Neural cell (in vitro differentiated cells): ENCODE data around the gene YIF1B. TPM values are rescaled to one million over a fixed set of nuclear protein-coding genes. Genes with fewer than 3 reads are reported as not detected.
"Not testable (repeated sequence)": the region's sequence is repeated elsewhere in the genome, so short reads cannot be mapped to it uniquely, and the experiment has no call there.

Source experiments
- H2AFZ ChIP-seq: fragments of 200-600, 300-800 bp; sonication (generic), shearing (Covaris generic); 2 replicates; pipeline ENCODE4 v1.6.0; 2014; ENCODE audit warnings: low read depth, mild to moderate bottlenecking, antibody characterized with exemption, low read length, moderate library complexity
- H3F3A ChIP-seq: fragments of 200-600 bp; shearing (Covaris generic); 2 replicates; pipeline ENCODE4 v1.6.1; 2016; ENCODE audit warnings: mild to moderate bottlenecking, moderate library complexity, mixed read lengths, antibody characterized with exemption, low read length; ENCODE audit not compliant: insufficient read depth, poor library complexity, severe bottlenecking
- H3K27ac ChIP-seq: fragments of 200-600, 300-800 bp; sonication (generic), shearing (Covaris generic); 2 replicates; pipeline ENCODE4 v1.5.1; 2014; ENCODE audit warnings: mild to moderate bottlenecking, low read length, moderate library complexity
- H3K27me3 ChIP-seq: fragments of 300-800, 200-600 bp; sonication (generic), shearing (Covaris generic); 2 replicates; pipeline ENCODE4 v1.6.0; 2014; ENCODE audit warnings: mild to moderate bottlenecking, low read depth, low read length, moderate library complexity; ENCODE audit not compliant: insufficient read depth
- H3K36me3 ChIP-seq: fragments of 300-800, 200-600 bp; sonication (generic), shearing (Covaris generic); 2 replicates; pipeline ENCODE4 v1.5.1; 2014; ENCODE audit warnings: mild to moderate bottlenecking, antibody characterized with exemption, low read length, moderate library complexity; ENCODE audit not compliant: insufficient read depth
- H3K4me2 ChIP-seq: fragments of 300-800, 200-600 bp; sonication (generic), shearing (Covaris generic); 2 replicates; pipeline ENCODE4 v1.6.0; 2014; ENCODE audit warnings: mild to moderate bottlenecking, low read length
- H3K4me3 ChIP-seq: fragments of 300-800, 200-600 bp; sonication (generic), shearing (Covaris generic); 2 replicates; pipeline ENCODE4 v1.5.1; 2014; ENCODE audit warnings: mild to moderate bottlenecking, low read length, moderate library complexity
- H3K79me2 ChIP-seq: fragments of 200-600 bp; shearing (Covaris generic); replicated peaks from 2 replicates; pipeline ENCODE4 v1.6.0; 2014; ENCODE audit warnings: mild to moderate bottlenecking, low read length, moderate library complexity; ENCODE audit not compliant: insufficient read depth
- H3K9ac ChIP-seq: fragments of 300-800, 200-600 bp; sonication (generic), shearing (Covaris generic); 2 replicates; pipeline ENCODE4 v1.6.1; 2016; ENCODE audit warnings: mild to moderate bottlenecking, low read length, mixed read lengths
- H3K9me2 ChIP-seq: fragments of 200-600 bp; shearing (Covaris generic); 2 replicates; pipeline ENCODE4 v1.6.1; 2016; ENCODE audit warnings: mild to moderate bottlenecking, low read length, mixed read lengths; ENCODE audit not compliant: insufficient read depth
- H3K9me3 ChIP-seq: fragments of 200-600, 300-800 bp; sonication (generic), shearing (Covaris generic); 2 replicates; pipeline ENCODE4 v1.6.1; 2016; ENCODE audit warnings: mild to moderate bottlenecking, mixed run types, low read length, moderate library complexity, mixed read lengths
- H4K20me1 ChIP-seq: fragments of 200-600 bp; shearing (Covaris generic); 2 replicates; pipeline ENCODE4 v1.6.1; 2016; ENCODE audit warnings: mild to moderate bottlenecking, mixed run types; ENCODE audit not compliant: insufficient read depth
- EP300 ChIP-seq: fragments of 450-650 bp; conservative IDR thresholded peaks from 2 replicates; pipeline ENCODE4 v1.6.1; 2014; ENCODE audit warnings: antibody characterized with exemption, mild to moderate bottlenecking, moderate library complexity; ENCODE audit not compliant: poor library complexity, severe bottlenecking
- EZH2 ChIP-seq: fragments of 200-600, 300-800 bp; shearing (Covaris generic), sonication (generic); IDR thresholded peaks from 2 replicates; pipeline ENCODE4 v1.6.1; 2014; ENCODE audit warnings: antibody characterized with exemption, low read length, borderline replicate concordance, mild to moderate bottlenecking; ENCODE audit not compliant: insufficient read depth, poor library complexity, severe bottlenecking
- MXI1 ChIP-seq: fragments of 450-650 bp; conservative IDR thresholded peaks from 2 replicates; pipeline ENCODE4 v1.6.1; 2014; ENCODE audit warnings: antibody characterized with exemption, mild to moderate bottlenecking; ENCODE audit not compliant: poor library complexity, severe bottlenecking
- POLR2AphosphoS5 ChIP-seq: IDR thresholded peaks from 2 replicates; pipeline ENCODE4 v1.6.1; 2012
- SMC3 ChIP-seq: fragments of 450-650 bp; conservative IDR thresholded peaks from 2 replicates; pipeline ENCODE4 v1.6.1; 2014; ENCODE audit warnings: antibody characterized with exemption, mild to moderate bottlenecking, moderate library complexity; ENCODE audit not compliant: poor library complexity
- TAF1 ChIP-seq: IDR thresholded peaks from 2 replicates; pipeline ENCODE4 v1.6.1; 2012; ENCODE audit warnings: low read depth
- polyA plus RNA-seq: library from polyadenylated mRNA; depleted of rRNA; stranded (reverse); fragments of >200 nt; gene quantifications from 2 replicates; pipeline ENCODE4 v1.2.3, GENCODE V29; 2014
- TF ChIP-seq, protein P1 (sequence below): IDR thresholded peaks from 2 replicates; pipeline ENCODE4 v1.6.1; 2012; ENCODE audit warnings: borderline replicate concordance

The YIF1B gene
- polyA plus RNA-seq, 1 donor from 2014 or later = 84.0 TPM

DNA sequence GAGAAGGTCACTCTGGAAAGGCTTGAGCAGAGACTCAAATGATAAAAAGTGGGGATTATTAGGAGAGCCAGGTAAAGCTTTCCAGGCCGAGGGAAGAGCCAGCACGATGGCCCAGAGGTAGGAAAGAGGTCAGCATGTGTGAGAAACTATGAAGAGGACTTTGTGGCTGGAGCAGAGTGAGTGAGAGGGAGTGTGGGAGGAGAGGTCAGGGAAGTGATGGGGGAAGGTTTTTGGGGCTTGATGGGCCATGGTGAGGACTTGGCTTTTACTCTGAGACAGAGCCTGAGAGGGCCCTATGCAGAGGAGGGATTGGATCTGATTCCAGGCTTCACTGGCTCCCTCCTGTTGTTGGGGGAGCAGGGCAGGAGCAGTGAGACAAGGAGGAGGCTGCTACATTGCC is 25.2 kb upstream of the YIF1B start:
- Histone ChIP-seq H2AFZ (no peak overlapping the region), H3K36me3 (no peaks in the 10 kb centered on the region), H3K27me3 (no peaks in the 10 kb centered on the region), H3K9ac (no peak overlapping the region), H3K4me2 (no peak overlapping the region), H3F3A (no peaks in the 10 kb centered on the region), H3K79me2 (peaks cover 3% of the 10 kb centered on the region), H3K4me3 (no peak overlapping the region), H3K27ac (no peak overlapping the region), H4K20me1 (no peaks in the 10 kb centered on the region), H3K9me3 (no peaks in the 10 kb centered on the region), H3K9me2 (no peaks in the 10 kb centered on the region)
- TF ChIP-seq EP300 (no peak), SMC3 (no peak), POLR2AphosphoS5 (no peak)
- TF ChIP-seq, protein P1, sequence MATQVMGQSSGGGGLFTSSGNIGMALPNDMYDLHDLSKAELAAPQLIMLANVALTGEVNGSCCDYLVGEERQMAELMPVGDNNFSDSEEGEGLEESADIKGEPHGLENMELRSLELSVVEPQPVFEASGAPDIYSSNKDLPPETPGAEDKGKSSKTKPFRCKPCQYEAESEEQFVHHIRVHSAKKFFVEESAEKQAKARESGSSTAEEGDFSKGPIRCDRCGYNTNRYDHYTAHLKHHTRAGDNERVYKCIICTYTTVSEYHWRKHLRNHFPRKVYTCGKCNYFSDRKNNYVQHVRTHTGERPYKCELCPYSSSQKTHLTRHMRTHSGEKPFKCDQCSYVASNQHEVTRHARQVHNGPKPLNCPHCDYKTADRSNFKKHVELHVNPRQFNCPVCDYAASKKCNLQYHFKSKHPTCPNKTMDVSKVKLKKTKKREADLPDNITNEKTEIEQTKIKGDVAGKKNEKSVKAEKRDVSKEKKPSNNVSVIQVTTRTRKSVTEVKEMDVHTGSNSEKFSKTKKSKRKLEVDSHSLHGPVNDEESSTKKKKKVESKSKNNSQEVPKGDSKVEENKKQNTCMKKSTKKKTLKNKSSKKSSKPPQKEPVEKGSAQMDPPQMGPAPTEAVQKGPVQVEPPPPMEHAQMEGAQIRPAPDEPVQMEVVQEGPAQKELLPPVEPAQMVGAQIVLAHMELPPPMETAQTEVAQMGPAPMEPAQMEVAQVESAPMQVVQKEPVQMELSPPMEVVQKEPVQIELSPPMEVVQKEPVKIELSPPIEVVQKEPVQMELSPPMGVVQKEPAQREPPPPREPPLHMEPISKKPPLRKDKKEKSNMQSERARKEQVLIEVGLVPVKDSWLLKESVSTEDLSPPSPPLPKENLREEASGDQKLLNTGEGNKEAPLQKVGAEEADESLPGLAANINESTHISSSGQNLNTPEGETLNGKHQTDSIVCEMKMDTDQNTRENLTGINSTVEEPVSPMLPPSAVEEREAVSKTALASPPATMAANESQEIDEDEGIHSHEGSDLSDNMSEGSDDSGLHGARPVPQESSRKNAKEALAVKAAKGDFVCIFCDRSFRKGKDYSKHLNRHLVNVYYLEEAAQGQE = no peak

DNA sequence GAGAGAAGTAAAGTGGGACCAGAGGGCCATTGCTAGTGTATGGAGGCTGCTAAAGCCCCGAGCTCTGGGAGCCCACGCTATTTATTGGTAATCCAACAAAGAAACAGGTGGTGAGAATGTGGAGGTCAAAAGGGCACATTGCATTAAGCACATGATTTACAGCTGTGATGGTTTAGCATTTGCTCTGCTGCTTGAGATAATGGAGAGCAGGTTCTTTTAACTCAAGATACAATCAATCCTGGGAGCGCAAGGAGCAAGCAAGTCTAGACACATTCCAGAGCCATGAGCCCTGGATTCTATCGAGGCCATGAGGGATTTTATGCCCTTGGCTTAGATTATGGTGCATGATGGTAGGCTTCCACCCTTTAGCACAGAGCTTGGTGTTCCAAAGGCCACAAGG is 23.3 kb upstream of the YIF1B start:
- not testable (repeated sequence) for H3K4me3 ChIP-seq, H3K9ac ChIP-seq

DNA sequence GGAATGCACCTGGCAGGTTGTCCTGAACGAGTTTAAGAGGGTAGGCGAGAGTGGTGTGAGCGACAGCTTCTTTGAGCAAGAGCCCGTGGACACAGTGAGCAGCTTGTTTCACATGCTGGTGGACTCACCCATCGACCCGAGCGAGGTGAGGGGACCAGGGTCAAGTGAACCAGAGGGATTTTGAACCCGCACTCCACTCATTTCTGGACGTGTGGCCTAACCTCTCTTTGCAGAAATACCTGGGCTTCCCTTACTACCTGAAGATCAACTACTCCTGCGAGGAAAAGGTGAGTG is 21.6 kb upstream of the YIF1B start:
- H3K4me3 ChIP-seq = peak overlapping the region; percentile 79
- peak overlapping the region; percentile 65 for H3K4me2 ChIP-seq
- H3K9me2 ChIP-seq = no peaks in the 10 kb centered on the region
- H3F3A ChIP-seq = no peaks in the 10 kb centered on the region
- TF ChIP-seq POLR2AphosphoS5 (no peak), EZH2 (no peak), EP300 (no peak)
- peak overlapping the region; percentile 86 for H3K9ac ChIP-seq
- H3K79me2 ChIP-seq = peaks cover 3% of the 10 kb centered on the region
- no peaks in the 10 kb centered on the region for H3K27me3 ChIP-seq
- H2AFZ ChIP-seq = no peak overlapping the region
- H3K36me3 ChIP-seq = no peaks in the 10 kb centered on the region
- no peaks in the 10 kb centered on the region for H3K9me3 ChIP-seq
- peak overlapping the region; percentile 95 for H3K27ac ChIP-seq
- no peaks in the 10 kb centered on the region for H4K20me1 ChIP-seq

More for the DNA sequence above, 23.3 kb upstream of the YIF1B start:
- H2AFZ ChIP-seq, H3K79me2 ChIP-seq, H4K20me1 ChIP-seq, H3K4me2 ChIP-seq, H3K27me3 ChIP-seq, H3K36me3 ChIP-seq, H3K9me2 ChIP-seq, H3F3A ChIP-seq, H3K27ac ChIP-seq, H3K9me3 ChIP-seq: not testable (repeated sequence)

DNA sequence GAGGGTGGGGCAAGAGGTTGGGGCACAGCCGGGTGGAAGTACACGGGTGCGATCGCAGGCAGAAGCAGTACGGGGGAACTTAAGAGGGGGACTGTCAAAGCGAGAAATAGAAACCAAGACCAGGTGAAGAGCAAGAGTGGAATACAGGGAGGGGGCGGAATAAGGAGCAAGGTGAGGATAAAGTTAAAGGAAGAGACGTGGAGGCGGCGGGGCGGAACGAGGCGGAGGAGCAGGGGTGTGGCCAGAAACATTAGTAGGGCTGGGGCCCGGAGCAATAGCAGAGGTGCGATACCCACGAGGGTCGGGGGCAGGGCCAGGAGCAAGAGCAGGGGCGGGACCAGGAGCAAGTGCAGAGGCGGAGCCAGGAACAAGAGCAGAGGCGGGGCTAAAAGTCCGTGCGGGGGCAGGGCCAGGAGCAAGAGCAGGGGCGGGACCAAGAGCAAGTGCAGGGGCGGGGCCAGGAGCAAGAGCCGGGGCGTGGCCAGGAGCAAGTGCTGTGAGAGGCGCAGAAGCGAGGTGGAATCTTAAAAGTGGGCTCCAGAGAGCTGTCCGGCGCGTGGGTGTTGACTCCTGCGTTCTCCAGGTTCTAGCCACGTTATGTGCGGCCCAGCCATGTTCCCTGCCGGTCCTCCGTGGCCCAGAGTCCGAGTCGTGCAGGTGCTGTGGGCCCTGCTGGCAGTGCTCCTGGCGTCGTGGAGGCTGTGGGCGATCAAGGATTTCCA is 21.1 kb upstream of the YIF1B start:
- peak overlapping the region; percentile 65 for H3K4me2 ChIP-seq
- TF ChIP-seq TAF1 (no peak), SMC3 (no peak), EP300 (peak; percentile 20), MXI1 (peak; percentile 41)
- peak overlapping the region; percentile 86 for H3K9ac ChIP-seq
- H3K27ac ChIP-seq = peak overlapping the region; percentile 95
- no peaks in the 10 kb centered on the region for H3F3A ChIP-seq
- no peaks in the 10 kb centered on the region for H3K27me3 ChIP-seq
- H3K9me3 ChIP-seq = no peaks in the 10 kb centered on the region
- H4K20me1 ChIP-seq = no peaks in the 10 kb centered on the region
- no peaks in the 10 kb centered on the region for H3K36me3 ChIP-seq
- H2AFZ ChIP-seq = peak overlapping the region; percentile 88
- H3K4me3 ChIP-seq = peak overlapping the region; percentile 79
- H3K9me2 ChIP-seq = no peaks in the 10 kb centered on the region
- peaks cover 3% of the 10 kb centered on the region for H3K79me2 ChIP-seq
